LHCN-M2 (cell line): ENCODE measurements around the gene OPTN. TPM values are rescaled to one million over a fixed set of nuclear protein-coding genes. Genes with fewer than 3 reads are reported as not detected.
A peak's percentile ranks its signal among the peaks of the same experiment; 100 is the strongest.
"Not testable (repeated sequence)": the region's sequence is repeated elsewhere in the genome, so short reads cannot be mapped to it uniquely, and the experiment has no call there.

Experiments used
- DNase-seq: peaks from one replicate; pipeline ENCODE4 v3.0.0-alpha.2; 2012; ENCODE audit warnings: low read depth
- total RNA-seq: library from RNA; depleted of rRNA; stranded (reverse); fragments of >200 nt; gene quantifications from 2 replicates; pipeline ENCODE4 v1.2.3, GENCODE V29; 2014

Gene OPTN
- total RNA-seq, 1 experiment from 2014 or later = 45.1 TPM

DNA sequence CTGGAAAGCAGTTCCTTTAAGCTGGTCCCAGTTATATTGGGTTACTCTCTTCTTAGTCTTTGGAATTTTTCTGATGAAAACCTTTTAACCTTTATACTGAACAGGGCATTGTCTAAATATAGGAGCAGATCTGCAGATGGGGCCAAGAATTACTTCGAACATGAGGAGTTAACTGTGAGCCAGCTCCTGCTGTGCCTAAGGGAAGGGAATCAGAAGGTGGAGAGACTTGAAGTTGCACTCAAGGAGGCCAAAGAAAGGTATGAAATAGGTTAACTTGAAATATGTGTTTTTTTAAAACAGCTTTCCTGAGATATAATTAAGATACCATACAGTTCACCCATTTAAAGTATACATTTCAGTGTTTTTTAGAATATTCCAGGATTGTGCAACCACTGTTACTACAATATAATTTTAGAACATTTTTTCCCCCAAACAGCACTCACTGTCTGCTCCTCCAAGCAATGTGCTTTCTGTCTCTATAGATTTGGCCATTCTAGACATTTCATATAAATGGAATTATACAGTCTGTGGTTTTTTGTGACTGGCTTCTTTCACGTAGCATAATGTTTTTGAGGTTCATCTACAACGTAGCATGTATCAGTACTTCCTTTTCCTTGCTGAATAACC, 18.9 kb downstream of the OPTN start:
- no peak for DNase-seq

DNA sequence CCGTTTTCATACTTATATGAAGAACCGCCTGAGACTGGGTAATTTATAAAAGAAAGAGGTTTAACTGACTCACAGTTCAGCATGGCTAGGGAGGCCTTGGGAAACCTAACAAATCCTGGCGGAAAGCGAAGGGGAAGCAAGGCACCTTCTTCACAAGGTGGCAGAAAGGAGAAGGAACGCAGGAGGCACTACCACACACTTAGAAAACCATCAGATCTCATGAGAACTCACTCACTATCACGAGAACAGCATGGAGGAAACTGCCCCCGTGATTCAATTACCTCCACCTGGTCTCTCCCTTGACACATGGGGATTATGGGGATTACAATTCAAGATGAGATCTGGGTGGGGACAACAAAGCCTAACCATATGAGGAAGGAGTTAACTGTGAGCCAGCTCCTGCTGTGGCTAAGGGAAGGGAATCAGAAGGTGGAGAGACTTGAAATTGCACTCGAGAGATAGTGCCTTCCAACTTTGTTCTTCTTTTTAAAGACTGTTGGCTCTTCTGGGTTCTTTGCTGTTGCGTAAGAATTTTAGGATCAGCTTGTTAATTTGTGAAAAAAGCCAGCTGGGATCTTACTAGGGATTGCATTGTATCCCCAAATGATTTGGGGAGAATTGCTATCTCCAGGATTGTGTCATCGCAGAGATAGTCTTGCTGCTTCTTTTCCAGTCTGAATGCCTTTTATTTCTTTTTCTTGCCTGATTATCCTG, 21.0 kb downstream of the OPTN start:
- no peak for DNase-seq

DNA sequence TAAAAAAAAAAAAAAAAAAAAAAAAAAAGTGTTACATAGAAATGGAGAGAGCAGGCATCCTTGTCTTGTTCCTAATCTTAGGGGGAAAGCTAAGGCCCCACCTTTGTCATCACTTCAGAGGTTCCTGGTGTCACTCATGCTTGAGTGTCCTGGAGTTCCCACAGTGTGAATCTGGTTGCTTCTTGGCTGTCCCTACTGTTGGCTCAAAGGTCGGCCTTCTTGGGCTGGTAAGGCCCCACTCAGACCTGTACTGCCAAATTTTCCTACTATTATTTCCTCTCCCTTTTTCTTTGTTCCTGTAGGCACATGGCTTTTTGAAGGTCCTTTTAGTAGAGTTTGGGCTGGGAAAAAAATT, 21.5 kb downstream of the OPTN start:
- DNase-seq = no peak

DNA sequence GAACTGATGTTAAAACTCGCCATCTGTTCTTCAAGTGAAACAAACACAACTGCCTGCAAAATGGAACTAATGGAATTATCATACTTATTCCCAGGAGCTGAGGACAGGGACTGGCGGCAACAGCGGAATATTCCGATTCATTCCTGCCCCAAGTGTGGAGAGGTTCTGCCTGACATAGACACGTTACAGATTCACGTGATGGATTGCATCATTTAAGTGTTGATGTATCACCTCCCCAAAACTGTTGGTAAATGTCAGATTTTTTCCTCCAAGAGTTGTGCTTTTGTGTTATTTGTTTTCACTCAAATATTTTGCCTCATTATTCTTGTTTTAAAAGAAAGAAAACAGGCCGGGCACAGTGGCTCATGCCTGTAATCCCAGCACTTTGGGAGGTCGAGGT, 36.7 kb downstream of the OPTN start:
- no peak for DNase-seq

DNA sequence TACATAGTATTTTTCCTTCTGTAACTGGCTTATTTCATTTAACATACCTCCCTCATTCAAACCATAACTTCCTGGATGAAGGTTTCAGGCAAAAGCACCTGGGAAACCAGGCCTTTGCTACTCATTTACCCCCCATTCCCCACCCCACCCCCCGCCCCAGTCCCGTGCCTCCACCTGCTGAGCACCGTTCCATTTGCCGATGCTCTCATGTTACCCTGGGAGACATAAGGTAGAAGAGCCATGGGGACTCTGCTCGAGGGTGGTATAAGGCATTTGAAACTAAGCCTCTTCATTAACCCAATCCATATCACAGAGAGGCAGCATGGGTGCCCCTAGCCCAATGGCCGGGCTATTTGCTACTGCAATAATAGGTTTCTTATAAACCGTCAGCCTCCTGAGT, 39.2 kb downstream of the OPTN start:
- DNase-seq = no peak

DNA sequence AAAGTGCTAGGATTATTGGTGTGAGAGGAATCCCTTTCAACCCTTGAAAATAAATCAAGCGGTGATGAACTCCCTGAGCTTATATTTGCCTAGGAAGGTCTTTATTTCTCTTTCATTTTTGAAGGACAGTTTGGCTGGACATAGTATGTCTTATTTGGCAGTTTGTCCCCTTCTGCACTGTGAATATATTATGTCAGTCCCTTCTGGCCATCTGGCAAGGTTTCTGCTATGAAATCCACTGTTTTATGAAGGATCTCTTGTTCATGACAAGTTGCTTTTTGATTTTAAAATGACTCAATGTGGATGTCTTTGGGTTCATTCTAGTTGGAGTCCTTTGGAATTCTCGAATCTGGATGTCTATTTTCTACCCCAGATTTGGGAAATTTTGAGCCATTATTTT, 39.7 kb downstream of the OPTN start:
- no peak for DNase-seq

DNA sequence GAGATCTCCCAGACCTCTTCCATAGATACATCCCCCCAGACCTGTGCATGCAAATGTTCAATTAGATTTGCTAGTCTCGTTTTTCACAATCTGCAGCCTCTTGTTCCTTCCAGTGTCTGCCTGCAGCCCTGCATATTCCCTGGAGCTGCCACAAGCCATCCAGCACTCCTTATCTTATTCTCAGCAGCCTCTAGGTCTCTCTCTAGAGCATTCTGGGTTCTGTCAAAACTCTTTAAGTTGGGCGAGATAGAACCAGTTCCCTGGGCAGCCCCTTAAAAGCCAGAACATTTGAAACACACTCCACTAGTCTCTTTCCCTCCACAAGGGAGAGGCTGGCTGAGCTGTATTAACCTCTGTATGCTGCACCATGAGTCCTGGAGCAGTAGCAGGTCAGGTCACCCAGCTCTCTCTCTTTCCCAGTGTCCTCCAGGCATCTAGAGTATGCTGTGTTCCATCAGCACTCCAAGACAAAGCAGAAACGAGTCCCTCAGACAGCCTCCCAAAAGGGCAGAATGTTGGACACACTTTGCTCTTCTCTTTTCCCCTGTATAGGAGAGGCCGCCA, 40.7 kb downstream of the OPTN start:
- no peak for DNase-seq

DNA sequence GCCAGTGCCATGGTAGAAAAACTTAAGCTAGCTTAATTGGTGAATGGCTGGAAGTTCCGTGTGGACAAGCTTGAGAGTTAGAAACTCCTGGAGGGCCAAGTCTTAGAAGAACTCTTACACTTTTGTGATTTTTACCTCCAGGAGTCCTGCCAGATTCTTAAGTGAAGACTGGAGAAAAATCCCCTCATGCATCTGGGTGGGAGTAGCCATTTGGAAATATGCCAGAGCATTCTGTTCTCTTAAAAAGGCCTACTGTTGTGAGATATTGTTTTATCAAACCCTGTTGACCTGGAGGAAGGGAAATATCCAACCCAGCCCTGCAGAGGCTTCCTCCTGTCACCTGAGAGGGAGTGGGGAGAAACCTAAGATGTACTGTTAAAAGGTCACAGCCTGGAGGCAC, 43.8 kb downstream of the OPTN start:
- no peak for DNase-seq

DNA sequence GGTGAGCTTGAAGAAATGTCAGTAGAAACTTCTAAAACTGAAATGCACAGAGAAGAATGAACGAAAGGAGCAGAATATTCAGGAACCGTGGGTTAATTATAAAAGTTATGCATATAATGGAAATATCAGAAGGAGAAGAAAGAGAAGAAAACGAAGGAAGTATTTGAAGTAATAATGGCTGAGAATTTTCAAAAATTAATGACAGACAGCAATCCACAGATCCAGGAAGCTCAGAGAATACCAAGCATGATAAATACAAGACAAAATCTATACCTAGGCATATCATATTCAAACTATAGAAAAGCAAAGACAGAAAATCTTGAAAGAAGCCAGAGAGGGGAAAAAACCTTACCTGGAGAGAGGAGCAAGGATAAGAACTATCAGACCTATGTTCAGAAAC, 44.9 kb downstream of the OPTN start:
- DNase-seq = no peak

DNA sequence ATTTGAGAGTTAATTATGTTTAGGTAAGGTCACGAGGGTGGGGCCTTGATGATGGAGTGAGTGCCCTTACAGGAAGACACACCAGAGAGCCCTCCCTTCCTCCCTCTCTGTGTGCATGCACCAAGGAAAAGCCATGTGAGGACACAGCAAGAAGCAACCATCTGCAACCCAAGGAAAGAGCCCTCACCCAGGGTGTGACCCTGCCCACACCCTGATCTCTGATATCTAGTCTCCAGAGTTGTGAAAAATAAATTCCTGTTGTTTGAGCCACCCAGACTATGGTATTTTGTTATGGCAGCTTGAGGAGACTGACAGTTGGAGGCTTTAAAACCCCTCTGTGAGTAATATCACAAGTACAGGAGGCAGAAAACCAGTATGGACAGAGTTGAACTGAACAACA, 46.4 kb downstream of the OPTN start:
- DNase-seq = no peak

DNA sequence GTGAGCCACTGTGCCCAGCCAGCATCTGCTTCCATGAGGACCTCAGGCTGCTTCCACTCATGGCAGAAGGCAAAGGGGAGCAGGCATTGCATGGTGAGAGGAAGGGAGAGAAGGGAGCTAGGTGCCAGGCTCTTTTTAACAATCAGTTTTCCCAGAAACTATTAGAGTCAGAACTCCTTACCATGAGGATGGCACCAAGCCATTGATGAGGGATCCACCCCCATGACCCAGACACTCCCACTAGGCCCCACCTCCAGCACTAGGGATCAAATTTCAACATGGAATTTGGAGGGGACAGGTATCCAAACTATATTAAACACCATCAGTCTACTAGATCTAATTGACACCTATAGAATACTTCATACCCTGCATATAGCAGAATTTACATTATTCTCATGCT, 47.2 kb downstream of the OPTN start:
- no peak for DNase-seq

DNA sequence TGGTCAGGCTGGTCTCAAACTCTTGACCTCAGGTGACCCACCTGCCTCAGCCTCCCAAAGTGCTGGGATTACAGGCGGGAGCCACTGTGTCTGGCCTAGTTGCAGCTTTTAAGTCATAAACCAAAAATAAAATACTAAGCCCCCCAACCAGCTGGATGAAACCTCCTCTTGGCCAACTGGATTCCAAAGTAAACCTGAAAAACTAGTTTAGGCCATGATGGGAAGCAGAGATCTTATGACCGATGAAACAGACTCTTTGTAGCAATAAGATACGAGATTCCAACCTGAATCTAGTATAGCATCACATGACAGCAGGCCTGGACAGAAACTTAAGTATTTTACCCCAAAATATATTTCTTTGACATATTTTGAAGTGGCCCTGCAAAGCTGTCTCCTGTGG, 52.3 kb downstream of the OPTN start:
- DNase-seq = no peak

DNA sequence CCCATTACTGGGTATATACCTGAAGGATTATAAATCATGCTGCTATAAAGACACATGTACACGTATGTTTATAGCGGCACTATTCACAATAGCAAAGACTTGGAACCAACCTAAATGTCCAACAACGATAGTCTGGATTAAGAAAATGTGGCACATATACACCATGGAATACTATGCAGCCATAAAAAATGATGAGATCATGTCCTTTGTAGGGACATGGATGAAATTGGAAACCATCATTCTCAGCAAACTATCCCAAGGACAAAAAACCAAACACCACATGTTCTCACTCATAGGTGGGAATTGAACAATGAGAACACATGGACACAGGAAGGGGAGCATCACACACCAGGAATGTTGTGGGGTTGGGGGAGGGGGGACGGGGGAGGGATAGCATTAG, 55.9 kb downstream of the OPTN start:
- not testable (repeated sequence) for DNase-seq

DNA sequence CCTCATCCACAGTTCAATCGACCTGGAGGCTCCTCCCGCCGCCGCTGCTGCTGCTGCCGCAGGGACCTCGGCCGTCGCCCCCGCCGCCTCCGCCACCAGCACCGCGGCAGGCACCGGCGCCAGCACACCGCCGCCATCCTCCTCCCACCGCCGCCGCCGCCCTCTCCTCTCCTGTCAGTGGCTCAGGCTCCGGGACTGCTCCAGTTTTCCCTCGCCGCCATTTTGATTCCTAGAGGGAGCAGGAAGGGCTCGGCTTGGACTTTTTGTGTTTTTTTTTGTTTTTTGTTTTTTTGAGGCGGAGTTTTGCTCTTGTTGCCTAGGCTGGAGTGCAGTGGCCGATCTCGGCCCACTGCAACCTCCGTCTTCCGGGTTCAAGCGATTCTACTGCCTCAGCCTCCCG, 58.4 kb downstream of the OPTN start:
- DNase-seq = no peak

DNA sequence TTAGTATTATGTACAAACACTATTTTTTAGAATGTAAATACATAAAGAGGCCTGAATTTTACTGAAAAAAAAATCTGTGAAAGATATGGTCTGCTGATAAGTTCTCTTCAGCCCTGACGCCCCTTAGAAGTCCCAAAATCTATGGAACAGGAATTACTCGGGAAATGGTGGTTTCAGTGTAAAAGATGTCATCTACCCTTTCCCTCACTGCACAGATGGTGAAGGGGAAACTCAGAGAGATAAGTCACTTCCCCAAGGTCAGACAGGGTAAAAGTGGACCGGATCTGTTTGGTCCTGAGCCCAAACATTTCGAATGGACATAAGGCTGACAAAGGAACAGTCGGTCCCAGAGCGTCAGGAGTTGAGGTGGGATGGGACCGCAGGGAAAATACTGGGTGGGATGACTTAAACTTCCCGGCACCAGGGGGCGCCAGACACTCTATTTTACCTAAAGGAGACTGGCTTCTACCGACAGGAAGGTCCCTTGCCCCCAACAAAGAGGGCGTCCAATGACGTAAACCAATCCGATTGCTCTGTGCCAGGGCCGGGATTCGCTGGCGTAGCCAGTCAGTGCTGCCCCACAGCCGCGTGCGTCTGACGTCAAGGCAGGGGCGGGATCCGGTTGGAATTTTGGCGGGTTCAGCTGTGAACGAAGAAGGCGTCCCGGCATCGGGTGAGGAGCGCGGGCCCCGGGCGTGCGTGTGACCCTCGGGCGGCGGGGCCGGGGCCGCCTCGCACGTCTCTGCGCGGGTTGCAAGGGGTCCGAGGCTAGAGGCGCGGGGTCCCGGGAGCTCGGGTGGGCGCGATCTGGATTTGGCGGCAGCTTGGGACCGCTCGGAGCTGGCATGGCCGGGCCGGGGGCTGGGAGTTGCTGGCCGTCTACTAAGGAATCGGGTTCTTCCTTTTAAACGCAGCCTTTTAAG, 61.2 kb downstream of the OPTN start, which contains the start of gene MCM10:
TSS of gene MCM10 (plus strand) at position 625 of the 923 bp plus-strand sequence. CDS start 2,645 bp downstream, outside the sequence.
- peak; percentile 99 for DNase-seq

DNA sequence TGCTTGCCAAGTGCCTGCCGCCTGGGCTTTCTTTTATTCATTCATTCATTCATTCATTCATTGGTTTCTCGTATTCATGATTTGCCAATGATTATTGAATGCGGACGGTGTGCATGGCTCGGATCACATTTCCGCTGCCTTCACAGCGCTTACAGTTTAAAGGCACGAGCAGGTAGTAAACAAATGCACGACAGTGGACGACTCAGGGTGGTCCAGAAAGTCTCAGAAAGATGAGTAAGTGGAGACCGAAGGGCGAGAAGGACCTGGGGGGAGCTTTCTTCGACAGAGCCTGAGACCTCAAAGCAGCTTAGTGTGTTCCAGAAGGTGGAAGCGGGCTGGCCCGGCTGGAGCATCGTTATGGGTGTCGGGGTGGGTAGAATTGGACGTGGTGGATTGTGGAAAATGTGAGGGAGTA, 61.9 kb downstream of the OPTN start:
- DNase-seq = peak; percentile 13

DNA sequence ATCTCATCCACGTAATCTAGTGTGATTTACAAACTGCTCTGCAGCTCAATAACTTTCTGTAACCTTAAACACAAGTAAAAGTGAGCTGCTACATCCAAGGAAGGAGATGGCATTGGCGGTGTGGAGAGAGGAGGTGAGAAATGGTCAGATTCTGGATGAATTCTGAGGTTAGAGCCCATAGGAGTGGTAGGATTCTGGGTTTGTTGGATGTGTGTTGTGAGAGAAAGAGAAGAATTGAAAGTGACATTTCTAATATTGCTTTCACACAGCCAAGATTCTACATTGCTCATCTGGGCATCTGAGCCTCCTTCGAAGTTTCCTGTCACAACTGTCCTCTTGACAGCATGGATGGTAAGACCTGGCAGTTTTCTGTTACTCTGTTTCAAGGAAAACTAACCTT, 63.9 kb downstream of the OPTN start:
- no peak for DNase-seq

DNA sequence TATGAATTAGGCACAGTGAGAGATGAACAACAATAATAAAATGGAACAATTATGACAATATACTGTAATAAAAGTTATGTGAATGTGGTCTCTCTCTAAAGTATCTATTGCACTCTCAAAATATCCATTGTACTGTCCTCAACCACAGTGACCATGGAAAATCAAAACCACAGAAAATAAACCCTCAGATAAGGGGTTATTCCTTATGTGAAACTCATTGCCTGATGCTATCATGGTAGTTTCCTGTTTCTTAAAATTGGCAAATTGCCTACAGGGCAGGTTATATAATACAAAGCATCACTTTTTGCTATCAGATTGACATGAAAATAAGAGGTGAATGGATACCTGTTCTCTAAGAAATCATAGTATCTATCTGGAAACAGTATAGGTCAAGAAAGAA, 65.2 kb downstream of the OPTN start:
- DNase-seq = no peak

DNA sequence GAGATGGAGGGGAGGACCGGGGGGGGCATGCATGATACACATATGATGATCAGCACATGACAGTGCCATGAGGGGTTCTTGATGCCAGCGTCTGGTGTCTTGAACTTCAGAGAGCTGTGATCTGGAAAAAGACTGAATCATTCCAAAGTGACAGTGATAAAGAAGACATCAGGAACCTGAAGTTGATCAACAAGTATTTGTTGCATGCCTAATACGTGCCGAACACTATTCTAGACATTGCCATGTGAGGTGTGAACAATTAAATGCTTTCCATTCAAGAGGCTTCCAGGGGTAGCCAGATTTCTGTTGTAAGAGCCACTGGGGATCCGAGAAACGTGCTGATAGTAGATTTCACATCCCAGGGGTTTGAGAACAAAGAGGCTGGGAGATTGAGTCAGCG, 67.6 kb downstream of the OPTN start:
- no peak for DNase-seq

DNA sequence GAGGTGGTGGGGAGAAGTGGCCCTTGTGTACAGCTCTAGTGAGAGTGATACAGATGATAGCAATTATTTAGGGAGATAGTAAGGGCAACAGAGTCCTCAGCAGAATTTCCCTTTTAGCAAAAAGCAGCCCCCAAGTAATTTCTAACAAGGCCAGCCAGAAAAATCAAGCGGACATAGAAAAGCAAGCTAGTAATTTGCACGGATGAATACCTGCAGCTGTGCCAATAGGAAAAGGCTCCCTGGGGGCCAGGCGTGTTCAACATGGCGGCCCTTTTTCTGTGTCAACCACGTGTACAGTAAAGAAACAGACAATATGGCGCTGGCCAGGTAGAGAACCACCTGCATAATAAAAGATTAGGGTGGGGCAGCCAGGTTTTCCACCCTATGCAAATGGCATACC, 68.8 kb downstream of the OPTN start:
- no peak for DNase-seq

DNA sequence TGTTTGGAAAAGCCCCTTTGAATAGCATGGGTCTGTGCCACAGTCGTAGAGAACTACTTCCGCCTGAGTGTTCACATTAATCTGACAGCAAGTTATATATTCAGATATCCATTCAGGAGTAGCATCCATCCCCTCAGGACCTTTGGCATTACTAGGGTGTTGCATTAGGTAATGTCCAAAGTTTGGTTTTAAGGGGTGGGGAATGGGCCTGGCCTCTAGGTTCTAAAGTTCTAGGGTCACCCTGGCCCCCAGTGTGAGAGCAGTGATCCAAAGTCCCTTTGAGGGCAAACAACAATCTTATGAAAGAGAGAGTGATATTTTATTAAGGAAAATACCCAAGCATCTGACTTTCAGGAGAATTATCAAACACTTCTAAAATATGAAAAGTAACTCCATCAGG, 73.7 kb downstream of the OPTN start:
- no peak for DNase-seq

DNA sequence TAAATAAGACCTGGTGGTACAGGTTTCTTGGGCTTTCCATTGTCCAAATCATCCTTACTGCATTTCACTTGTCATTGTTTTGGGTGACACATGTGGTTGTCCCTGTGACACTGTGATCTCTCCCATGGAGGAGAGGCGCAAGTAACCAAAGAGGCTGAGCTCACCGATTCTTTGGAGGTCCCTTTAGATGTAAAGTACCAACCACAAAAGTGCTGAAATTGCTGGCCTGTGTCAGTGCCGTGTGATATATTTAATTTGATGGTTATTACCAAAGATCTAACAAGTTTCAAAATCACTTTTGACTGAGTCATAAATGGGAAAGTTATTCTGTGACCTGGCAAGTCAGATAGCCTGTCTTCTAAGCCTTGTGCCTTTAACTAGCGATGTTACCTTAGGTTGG, 80.8 kb downstream of the OPTN start:
- no peak for DNase-seq
